ENCODE measurements around the gene ZNF804B.

ZNF804B gene

GRCh38 chr7:89335490-89335889, 576.0 kb downstream of the ZNF804B start:
- peaks cover 9% of the 10 kb centered on the region for H3K4me1 Mint-ChIP-seq
- H3K9me3 Mint-ChIP-seq, result no peaks in the 10 kb centered on the region
- H3K4me3 Mint-ChIP-seq, result no peak overlapping the region
- TF ChIP-seq CTCF (IDR thresholded peaks at IDR 0.05), result no peak
- H3K27ac Mint-ChIP-seq, result no peak overlapping the region
- H3K36me3 Mint-ChIP-seq (ENCODE audit: low read depth), result no peaks in the 10 kb centered on the region
- no peak for DNase-seq
- H3K27me3 Mint-ChIP-seq (ENCODE audit: low read depth, poor library complexity), result no peaks in the 10 kb centered on the region

- peaks cover 9% of the 10 kb centered on the region for H3K4me1 Mint-ChIP-seq
- no peak for DNase-seq
- no peak for TF ChIP-seq CTCF (IDR thresholded peaks at IDR 0.05)
- no peaks in the 10 kb centered on the region for H3K9me3 Mint-ChIP-seq
- H3K27me3 Mint-ChIP-seq (ENCODE audit: low read depth, poor library complexity), result no peaks in the 10 kb centered on the region
- H3K4me3 Mint-ChIP-seq, result no peak overlapping the region
- H3K36me3 Mint-ChIP-seq (ENCODE audit: low read depth), result no peaks in the 10 kb centered on the region
- no peak overlapping the region for H3K27ac Mint-ChIP-seq
These were observed 576.6 kb downstream of the ZNF804B start for GRCh38 chr7:89336121-89336520.

DNA sequence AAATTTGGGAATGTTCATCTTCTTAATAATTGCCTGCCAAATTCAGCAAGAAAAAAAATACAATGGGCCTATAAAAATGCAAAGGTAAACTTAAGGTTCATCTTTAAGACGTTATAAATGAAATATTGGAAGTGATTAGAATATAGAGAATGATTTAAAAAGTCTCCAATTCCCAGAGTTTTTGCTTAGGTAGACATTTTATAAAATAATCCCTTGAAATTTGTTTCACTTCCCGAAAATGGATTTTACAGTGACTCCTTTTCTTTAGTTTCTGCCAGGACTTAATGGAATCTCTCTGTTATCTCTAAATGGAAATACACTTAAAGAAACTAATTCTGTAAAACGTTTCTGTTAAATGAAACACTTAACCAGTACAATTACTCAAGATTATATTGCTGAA, 580.2 kb downstream of the ZNF804B start:
- no peaks in the 10 kb centered on the region for H3K9me3 Mint-ChIP-seq

GRCh38 chr7:89357121-89357520, 597.6 kb downstream of the ZNF804B start:
- Mint-ChIP-seq H3K4me3 (no peak overlapping the region), H3K27me3 (ENCODE audit: low read depth, poor library complexity) (no peaks in the 10 kb centered on the region), H3K36me3 (ENCODE audit: low read depth) (no peaks in the 10 kb centered on the region), H3K9me3 (peaks cover 10% of the 10 kb centered on the region), H3K27ac (no peak overlapping the region), H3K4me1 (no peaks in the 10 kb centered on the region)
- no peak for DNase-seq
- TF ChIP-seq CTCF (IDR thresholded peaks at IDR 0.05), result no peak

More for the DNA sequence above, 580.2 kb downstream of the ZNF804B start:
- Mint-ChIP-seq H3K4me1 (peaks cover 9% of the 10 kb centered on the region), H3K4me3 (no peak overlapping the region), H3K36me3 (ENCODE audit: low read depth) (no peaks in the 10 kb centered on the region), H3K27ac (no peak overlapping the region), H3K27me3 (ENCODE audit: low read depth, poor library complexity) (no peaks in the 10 kb centered on the region)
- TF ChIP-seq CTCF (IDR thresholded peaks at IDR 0.05), result no peak
- DNase-seq, result no peak

DNA sequence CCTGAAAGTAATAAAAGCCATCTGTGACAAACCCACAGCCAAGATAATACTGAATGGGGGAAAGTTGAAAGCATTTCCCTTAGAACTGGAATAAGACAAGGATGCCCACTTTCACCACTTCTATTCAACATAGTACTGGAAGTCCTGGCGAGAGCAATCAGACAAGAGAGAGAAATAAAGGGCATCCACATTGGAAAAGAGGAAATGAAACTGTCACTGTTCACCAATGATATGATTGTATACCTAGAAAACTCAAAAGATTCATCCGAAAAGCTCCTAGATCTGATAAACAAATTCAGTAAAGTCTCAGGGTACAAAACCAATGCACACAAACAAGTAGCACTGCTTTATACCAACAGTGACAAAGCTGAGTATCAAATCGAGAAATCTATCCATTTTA, 617.7 kb downstream of the ZNF804B start:
- Mint-ChIP-seq H3K4me3 (no peak overlapping the region), H3K4me1 (no peaks in the 10 kb centered on the region), H3K27ac (no peak overlapping the region), H3K27me3 (ENCODE audit: low read depth, poor library complexity) (no peaks in the 10 kb centered on the region), H3K36me3 (ENCODE audit: low read depth) (no peaks in the 10 kb centered on the region), H3K9me3 (no peaks in the 10 kb centered on the region)
- no peak for TF ChIP-seq CTCF (IDR thresholded peaks at IDR 0.05)
- DNase-seq, result no peak

DNA sequence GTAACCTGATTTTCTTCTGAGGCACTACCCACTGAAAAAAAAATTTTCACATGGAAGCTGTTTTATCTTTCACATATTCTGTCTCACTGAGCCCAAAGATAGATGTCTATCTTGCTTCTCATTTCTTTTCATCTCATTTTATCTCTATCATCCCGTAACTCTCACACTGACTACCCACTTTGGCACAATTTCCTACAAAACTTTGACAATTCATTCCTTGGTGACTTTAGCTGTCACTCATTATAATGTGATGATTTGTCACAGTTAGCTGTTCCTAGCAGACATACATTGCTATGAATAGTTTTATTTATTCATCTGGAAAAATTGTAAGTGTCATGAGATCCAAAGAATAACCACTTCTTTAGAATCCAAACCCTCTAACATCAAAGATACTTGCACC, 625.9 kb downstream of the ZNF804B start:
- no peaks in the 10 kb centered on the region for H3K36me3 Mint-ChIP-seq (ENCODE audit: low read depth)
- no peak overlapping the region for H3K27ac Mint-ChIP-seq
- no peak overlapping the region for H3K4me3 Mint-ChIP-seq
- no peaks in the 10 kb centered on the region for H3K27me3 Mint-ChIP-seq (ENCODE audit: low read depth, poor library complexity)
- TF ChIP-seq CTCF (IDR thresholded peaks at IDR 0.05), result no peak
- H3K9me3 Mint-ChIP-seq, result peaks cover 10% of the 10 kb centered on the region
- no peaks in the 10 kb centered on the region for H3K4me1 Mint-ChIP-seq
- DNase-seq, result no peak

All from nephron progenitor cell (in vitro differentiated cells).